Activated CD4-positive, CD25-positive, alpha-beta regulatory T cell treated with anti-CD3 and anti-CD28 coated beads, Interleukin-2, amount 50 U/mL, for 72 hours (primary cell): ENCODE measurements around the gene LRRC58.
"Not testable (repeated sequence)": the region's sequence is repeated elsewhere in the genome, so short reads cannot be mapped to it uniquely, and the experiment has no call there.

ENCODE experiments used
- DNase-seq: peaks from one replicate; pipeline ENCODE4 v3.0.0; 2021

The LRRC58 gene

DNA sequence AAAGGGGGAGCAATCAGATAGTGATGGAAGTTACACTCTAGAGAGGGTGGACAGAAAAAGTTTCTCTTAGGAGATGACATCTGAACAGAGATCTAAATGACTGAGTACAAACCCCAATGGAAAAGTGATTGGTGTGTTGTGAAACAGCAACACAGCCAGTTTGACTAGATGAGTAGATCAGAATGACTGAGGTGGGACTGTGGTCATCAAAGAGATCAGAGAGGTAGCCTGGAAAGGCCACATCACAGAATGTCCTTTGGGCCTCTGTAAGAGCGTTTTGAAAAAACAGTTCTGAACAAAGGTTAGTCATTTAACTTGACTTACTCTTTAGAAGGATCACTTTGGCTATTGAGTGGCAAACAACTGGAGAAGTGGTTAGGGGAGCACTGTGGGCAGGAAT is 10.6 kb downstream of the LRRC58 start:
- no peak for DNase-seq

DNA sequence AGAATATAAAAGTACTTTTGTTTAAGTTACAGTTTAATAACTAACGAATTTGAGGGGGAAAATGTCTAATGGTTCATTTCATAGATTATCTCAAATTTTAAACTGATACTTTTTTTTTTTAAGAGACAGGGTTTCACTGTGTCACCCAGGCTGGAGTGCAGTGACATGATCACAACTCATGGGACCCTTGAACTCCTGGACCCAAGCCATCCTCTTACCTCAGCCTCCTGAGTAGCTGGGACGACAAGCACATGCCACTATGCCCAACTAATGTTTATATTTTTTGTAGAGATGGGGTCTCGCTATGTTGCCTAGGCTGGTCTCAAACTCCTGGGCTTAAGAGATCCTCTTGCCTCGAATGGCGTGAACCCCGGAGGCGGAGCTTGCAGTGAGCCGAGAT is 16.5 kb downstream of the LRRC58 start:
- no peak for DNase-seq

DNA sequence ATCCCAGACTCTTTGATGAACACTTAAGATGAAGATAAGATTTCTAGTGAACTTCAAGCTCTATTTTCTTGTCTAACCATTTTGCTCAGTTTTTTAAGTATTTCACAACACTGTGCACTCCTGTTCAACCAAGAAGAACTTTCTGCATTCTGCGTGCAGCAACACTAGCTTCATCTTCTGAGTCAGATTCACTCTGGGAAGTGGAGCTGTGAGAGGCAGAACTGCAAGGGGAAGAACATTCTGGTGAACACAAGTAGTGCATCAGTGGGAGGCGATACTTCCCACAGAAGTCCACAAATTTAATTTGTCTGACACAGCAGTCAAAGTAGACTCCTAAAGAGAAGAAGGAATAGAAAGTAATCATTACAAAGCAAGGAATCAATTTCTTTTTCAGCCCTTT is 18.1 kb downstream of the LRRC58 start:
- no peak for DNase-seq

DNA sequence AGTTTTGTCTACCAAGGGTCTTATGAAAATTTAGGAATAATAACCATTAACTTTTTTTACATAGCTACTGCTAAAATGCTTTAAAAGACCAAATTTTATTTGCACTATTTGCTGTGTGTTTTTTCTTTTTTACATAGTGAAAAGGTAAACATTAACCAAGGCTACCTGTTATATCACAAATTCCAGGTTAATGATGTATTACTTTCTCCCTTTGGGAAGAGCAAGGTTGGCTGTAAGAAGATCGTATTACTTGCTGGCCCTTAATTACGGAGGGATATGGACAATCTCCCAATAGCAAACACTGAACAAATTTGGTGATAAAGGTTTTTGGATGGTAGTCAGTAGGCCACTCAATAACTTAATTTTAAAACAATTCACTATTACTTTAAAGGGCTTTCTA is 22.4 kb downstream of the LRRC58 start:
- no peak for DNase-seq

DNA sequence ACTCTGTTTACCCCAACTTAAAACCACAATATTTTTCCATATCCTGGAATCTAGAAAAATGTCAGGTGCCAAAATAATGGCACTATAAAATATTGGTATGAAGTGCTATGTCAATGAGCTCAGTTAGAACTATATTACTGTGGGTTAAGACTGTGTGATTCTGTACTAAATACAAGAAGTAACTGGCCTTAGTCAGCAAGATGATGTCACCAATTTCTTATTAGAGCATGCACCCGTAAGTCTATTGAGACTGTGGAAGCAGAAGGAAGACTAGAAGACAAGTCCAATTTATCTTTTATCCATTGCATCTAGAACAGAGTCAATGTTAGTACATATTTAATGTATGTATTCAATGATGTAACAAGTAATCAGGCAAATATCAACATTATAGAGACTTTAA is 25.0 kb downstream of the LRRC58 start:
- no peak for DNase-seq

DNA sequence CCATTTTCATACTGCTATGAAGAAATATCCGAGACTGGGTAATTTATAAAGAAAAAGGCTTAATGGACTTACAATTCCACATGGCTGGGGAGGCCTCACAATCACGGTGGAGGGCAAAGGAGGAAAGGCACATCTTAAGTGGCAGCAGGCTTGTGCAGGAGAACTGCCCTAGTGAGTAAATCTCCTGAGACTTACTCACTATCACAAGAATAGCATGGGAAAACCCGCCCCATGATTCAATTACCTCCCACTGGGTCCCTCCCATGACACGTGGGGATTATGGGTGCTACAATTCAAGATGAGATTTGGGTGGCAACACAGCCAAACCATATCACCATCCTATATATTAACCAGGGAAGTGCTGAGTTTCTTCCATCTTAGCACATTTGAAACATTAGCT is 25.4 kb downstream of the LRRC58 start:
- not testable (repeated sequence) for DNase-seq

DNA sequence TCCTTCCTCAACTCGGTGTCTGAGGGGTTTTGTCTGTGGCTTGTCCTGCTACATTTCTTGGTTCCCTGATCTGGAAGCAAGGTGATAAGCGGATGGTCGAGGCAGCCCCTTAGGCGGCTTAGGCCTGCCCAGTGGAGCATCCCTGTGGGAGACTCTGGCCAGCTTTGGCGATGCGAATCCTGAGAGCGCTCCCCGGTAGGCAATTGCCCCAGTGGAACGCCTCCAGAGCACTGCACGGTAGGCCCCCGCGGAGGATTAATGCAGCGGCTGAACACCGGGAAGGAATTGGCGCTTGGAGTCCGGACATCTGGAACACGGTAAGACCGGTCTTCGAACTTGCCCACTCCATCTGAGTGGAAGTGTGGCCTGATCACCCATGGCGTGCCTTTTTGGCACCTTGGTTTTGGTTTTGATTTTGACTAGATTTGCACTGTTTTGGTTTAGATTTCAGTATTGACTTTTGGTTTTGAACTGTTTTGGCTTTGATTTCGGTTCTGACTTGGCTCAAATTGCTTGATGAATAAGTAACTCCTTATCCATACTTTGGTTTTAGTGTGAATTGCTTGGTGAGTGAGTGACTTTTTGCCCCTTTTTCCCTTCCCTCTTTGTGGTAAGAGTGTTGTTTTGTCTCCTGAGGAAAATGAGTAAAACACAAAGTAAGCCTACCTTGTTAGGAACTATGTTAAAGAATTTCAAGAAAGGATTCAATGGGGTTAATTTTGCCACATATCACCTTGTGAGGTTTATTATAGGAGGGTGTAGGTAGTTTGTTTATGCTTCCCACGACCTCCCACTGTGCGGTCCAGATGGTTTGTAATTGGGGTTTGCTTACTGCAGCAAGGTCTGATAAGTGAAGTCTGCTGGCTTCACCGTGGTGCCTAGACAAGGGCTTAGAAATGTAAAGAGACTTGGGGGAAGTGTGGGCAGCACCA is 37.0 kb downstream of the LRRC58 start:
- DNase-seq: no peak

DNA sequence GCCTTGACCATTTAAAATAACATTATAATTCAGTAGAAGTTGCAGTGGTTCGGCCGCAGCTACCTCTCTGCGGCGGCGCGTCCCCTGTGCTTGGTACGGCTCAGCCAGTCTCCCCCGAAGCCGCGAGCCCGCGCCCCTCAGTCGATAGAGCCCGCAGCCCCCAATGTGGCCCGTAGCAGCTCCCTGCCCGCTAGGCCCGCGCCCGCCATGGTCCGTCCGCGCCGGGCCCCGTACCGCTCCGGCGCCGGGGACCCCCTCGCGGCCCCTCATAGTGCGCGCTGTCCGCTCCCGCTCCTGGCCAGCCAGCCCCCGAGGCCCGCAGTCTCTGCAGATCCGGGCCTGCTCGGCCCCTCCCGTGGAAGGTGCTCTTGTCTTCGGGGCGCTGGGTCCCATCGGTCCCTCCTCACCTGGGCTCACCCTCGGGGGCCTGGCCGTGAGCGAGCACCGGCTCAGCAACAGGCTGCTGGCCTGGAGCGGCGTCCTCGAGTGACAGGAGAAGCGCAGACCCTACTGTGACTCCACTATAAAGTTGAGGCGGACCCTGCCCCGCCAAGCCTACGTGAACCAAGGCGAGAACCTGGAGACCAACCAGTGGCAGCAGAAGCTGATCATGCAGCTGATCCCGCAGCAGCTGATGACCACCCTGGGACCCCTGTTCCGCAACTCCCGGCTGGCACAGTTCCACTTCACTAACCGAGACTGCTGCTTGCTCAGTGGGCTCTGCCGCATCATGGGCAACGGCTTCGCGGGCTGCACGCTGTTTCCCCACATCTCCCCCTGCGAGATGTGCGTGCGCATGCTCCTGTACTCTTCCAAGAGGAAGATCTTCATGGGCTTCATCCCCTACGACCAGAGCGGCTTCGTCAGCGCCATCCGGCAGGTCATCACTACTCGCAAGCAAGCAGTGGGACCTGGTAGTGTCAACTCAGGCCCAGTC is 42.4 kb downstream of the LRRC58 start:
- DNase-seq: no peak

DNA sequence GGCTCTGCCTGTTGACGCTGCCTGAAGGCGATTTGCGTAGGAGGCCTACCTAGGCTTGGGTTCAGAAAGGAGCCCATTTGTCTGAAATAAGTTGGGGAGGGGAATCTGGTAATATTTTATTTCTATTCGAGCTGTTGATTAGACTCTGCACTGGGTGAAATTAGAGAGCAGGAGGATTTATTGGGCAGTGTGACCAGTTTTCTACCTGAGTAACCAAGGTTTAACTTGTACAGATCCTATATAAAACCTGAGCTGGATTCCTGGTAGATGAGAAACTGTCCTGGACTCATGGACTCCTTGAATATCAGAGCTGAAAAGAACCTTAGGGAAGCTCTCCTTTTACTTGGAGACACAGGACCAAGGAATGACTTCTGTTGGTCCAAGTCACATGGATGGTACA is 44.5 kb downstream of the LRRC58 start:
- no peak for DNase-seq

DNA sequence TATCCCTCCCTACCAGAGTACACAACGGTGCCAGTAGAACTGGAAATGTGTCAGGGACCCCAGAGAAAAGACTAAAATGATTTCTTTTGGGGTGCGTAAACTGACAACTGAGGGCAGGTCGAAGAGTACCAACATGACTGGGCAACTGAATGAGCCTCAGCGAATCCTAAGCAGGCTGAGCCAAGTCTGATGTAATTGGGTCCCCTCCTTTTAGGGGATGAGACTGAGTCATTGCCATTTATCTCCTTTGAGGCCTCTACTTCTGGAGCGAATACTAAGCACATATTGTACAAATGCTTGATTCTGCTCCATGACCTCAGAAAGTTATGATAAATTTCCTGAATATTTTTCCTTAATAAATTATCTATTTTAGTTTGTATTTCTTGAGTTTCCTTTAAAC is 46.8 kb downstream of the LRRC58 start:
- no peak for DNase-seq

DNA sequence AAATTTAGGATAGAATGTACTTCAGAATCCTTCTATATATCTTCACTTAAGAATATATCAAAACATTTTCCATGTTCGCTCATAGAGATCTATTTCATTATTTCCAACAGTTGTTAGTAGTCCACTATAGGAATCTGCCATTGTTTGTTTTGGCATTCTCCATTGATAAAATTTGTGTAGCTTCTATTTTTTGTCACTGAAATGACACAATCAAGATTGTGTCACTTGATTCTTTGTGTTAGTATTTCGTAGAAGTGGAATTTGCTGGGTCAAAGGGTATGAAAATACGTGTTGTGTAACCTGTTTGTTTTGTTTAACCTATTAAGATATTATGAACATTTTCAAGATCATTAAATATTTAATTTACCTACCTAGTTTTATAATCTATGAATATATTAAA is 48.2 kb downstream of the LRRC58 start:
- DNase-seq: no peak

DNA sequence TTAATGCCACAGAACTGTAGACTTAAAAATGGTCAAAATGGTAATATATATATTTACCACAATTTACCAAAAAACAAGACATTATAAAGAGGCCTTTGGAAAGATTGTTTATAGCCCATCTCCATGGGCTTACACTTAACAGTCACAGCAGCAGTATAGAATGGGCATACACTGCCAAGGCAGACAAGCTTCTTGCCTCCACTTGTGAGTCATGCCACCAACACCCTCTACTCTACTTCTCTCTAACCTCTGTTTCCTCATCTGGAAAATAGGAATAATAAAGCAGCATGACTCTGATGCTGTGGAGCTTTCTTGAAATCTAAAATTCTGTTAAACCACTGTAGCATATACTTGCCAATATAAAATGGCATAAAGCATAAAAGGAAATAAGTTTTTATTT is 49.8 kb downstream of the LRRC58 start:
- no peak for DNase-seq

DNA sequence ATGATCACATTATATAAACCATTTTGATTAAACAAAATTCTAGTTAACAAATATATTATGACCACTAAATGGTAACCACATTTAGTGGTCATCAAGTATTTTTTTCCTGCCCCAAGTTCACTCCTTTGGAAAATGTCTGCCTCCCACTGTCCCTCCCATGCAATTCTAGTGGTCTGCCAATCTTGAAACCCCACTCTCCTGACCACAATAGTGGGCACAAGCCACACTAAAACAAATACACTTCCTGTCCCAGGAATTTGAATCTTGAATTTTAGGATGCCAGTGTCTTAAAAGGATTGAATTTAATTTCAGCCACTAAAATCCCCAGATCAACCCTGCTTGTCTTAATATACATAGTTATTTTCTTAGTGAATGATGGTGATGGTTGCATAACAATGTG is 50.2 kb downstream of the LRRC58 start:
- DNase-seq: no peak

DNA sequence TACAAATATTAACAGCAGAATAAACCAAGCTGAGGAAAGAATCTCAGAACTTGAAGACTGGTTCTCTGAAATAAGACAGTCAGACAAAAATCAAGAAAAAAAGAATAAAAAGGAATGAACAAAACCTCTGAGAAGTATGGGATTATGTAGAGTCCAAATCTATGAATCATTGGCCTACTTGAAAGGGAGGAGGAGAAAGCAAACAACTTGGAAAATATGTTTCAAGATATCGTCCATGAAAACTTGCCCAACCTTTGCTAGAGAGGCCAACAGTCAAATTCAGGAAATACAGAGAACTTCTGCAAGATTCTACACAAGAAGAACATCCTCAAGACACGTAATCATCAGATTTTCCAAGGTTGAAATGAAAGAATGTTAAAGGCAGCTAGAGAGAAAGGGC is 57.6 kb downstream of the LRRC58 start:
- DNase-seq: not testable (repeated sequence)

DNA sequence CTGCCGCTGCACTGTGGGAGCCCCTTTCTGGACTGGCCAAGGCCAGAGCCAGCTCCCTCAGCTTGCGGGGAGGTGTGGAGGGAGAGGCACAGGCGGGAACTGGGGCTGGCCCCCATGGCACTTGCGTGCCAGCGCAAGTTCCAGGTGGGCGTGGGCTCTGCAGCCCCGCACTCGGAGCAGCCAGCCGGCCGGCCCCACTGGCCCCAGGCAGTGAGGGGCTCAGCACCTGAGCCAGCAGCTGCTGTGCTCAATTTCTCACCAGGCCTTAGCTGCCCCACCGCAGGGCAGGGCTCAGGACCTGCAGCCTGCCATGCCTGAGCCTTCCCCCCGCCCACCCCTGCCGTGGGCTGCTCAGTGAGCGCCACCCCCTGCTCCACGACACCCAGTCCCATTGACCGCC is 59.5 kb downstream of the LRRC58 start:
- DNase-seq: no peak

DNA sequence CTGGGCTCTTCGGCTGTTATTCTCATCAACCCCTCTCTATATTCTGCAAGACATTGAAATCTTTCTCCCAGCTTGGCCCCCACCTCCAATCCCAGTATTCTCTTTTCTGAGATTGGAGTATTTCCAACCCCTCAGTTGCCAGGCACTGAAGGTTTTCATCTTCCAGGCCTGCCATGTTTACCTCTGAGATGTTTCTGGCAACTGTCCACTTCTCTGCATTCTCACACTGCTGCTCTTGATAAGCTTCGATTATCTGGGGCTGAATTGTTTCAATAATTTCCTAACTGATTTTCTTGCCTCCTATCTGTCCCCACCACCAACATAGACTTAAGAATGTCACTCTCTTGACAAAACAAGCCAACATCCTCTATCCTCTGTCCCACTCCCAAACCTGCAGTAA is 62.7 kb downstream of the LRRC58 start:
- no peak for DNase-seq

DNA sequence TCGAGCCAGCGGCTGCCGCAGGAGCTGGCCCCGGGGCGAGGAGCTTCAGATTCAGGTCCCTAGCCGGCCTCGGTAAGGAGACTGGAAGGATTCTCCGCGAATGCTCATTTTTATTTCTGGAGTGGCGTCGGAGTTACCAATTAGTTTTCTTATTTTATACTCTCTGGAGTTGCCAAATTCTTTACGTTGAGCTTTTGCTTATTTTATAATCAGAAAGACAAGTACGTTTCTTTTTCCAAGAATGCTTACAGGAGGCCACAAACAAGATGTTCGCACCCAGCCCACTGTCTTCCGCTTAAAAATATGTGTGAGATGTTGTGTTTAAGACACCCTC is 63.7 kb downstream of the LRRC58 start:
- no peak for DNase-seq

DNA sequence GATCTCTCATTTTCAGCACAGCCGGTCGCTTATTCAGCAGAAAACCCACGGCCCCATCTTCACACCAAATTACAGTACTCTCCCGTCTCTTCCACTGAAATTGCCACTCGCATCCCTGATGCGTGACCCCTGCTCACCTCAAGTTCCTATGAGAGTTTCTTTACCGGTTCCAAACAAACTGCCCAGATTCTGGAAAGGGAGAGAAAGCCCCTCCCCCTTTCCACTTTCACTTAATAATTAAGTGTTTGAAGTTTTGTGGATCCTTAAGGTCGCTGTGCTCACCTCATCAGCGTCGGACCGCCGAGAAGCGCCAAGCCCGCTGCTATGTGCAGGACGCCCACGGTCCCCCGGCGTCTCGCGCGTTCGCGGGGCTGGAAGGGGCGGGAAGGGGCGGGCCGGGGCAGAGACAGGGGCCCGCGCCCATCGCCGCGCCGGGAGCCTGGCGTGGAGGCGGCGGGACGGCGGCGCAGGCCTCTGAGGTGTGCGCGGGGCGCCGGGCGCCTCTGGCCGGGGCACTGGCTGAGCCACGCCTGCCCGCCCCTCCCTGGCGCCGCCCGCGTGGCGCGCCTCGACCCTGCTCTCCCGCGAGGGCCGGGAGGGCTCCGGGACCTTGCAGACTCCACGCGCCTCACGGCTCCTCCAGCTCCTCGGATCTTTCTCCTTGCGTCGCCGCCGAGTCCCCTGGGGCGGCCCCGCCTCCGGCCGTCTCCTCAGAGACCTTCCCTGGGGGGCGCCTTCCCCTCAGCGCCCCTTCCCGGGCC is 64.2 kb downstream of the LRRC58 start, which contains the start of gene GPR156:
Gene GPR156 (minus strand): TSS at position 476 of the 761 bp plus-strand sequence. CDS start 41,124 bp downstream, outside the sequence.
- DNase-seq: no peak

DNA sequence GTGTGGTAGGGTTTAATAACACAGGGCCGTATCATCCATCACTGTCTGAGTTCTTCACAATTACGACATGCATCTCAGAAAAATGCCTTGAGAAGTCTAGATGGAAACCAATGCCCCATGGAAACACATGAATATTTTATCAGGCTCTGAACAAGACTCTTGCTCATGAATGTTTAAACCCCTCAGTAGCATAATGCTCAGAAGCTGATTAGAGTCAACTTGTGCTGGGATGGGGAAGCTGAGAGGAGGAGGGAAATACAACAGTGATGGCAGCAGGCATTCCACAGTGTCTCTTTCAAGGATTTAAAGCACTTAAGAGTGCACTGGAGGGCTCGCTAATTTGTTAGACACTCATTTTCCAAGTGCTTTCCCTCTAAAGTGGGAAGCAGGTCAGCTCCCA is 67.9 kb downstream of the LRRC58 start:
- DNase-seq: no peak

DNA sequence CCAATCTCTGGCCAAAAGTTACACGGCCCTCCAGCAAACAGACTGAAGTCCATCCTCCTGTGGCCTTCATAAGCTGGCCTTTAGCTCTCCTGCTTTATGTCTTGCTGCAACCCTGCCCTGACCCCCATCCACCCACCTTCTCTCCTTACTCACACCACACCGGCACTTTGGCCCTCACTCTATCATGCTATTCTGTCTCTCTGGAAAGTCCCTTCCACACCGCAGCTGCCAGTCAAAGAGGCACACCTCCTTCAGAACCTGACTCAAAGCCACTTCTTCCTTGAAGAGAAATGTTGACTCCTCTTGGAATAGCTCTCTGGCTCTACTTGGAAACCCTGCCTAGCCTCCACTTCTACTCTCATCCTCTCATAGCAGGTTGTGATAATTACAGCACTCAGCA is 68.6 kb downstream of the LRRC58 start:
- no peak for DNase-seq

DNA sequence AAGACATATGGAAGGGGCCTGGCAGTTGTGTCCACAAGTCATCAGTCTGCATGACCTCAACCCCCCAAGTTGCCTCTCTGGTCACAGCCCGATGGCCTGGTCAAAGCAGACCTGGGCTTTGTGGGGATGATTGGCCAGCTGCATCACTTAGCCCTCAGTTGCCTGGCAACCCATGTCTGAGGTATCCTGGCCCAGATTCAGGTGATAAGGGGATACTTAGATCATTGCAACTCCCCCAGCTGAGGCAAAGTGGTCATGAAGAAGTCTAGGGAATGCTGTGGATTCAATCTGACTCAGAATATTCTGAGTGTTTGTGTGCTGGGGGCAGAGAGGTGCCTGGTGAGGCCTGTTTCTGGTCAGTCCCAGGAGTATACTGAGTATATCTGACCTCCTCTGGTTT is 69.1 kb downstream of the LRRC58 start:
- no peak for DNase-seq

DNA sequence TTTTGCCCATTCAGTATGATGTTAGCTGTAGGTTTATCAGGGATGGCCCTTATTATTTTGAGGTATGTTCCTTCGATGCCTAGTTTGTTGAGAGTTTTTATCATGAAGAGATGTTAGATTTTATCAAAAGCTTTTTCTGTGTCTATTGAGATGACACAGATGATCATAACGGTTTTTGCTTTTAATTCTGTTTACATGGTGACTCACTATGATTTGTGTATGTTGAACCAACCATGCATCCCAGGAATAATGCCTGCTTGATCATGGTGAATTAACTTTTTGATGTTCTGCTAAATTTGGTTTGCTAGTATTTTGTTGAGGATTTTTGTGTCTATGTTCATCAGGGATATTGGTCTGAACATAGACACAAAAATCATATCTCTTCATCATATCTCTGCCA is 72.4 kb downstream of the LRRC58 start:
- DNase-seq: no peak

DNA sequence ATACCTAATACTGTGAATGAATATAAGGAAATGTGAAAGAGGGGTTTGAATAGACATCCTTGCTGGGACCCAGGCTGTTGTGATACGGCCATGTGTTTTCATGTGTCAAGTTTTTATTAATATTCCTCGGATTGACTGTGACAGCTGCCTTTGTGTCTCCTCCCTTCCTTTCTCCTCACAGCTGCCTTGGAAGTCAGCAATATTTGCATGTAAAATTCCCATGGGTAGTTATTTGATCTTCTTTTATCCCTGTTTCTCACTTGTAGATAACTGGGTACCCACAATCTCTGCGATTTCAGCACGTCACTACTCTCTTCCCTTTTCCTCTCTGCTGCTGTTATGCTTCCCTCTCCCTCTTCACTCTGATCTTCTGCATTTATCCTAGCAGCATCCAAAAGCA is 73.5 kb downstream of the LRRC58 start:
- no peak for DNase-seq
